ENCODE measurements around the gene TIMMDC1. TPM values are rescaled to one million over a fixed set of nuclear protein-coding genes. Genes with fewer than 3 reads are reported as not detected.

The TIMMDC1 gene
- total RNA-seq, 1 experiment from 2014 or later, result 109 TPM

DNA sequence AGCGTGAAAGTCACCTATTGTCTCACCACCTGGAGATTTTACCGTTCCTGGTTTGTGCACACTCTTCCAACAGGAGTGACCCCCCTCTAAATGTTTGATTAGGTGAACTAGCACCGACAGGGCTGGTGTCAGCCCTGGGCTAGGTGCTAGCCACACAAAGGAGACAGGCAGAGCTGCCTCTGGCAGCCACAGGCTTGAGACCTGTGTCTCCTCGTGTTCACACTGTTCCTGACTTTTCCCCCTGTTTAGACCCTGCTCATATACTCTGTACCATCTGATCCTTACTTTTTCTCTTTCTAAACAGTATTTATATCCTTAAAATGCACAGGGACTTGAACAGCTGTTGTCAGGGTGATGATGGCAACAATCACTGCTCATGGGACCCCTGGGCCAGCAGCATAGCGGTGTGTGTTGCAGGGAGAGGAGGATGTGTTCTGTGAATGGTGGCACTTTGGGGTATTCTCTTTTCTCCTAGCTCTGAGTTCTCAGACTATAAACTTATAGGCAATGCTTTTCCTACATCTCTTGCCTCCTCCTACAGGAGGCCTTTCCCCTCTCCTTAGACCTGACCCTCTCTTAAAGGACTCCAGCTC lies 55.6 kb downstream of the TIMMDC1 start:
- Mint-ChIP-seq H3K27me3 (ENCODE audit: low read depth) (peaks cover 4% of the 10 kb centered on the region), H3K9me3 (no peaks in the 10 kb centered on the region), H3K4me1 (peaks cover 3 to 5% of the 10 kb centered on the region in 2 experiments; a peak in 2 of 4 replicates), H3K27ac (peak overlapping the region in 1 of 3 experiments; percentile 90; a peak in 3 of 7 replicates), H3K4me3 (no peak overlapping the region), H3K36me3 (ENCODE audit: insufficient read depth in 1 of 3, low read depth in 3 of 3) (no peaks in the 10 kb centered on the region)
- no CpG with 5 or more reads among the region's 5 CpGs for WGBS (ENCODE audit: extremely low coverage, insufficient read length, low lambda C conversion rate)
- H2AFZ ChIP-seq (ENCODE audit: low read length), result no peak overlapping the region
- H3K4me1 ChIP-seq (ENCODE audit: insufficient read depth, low read length), result no peaks in the 10 kb centered on the region
- H3K18ac ChIP-seq (ENCODE audit: insufficient read length, low read depth, low read length), result no peak overlapping the region
- no peak overlapping the region for H2BK120ac ChIP-seq (ENCODE audit: low read depth, low read length, poor library complexity, severe bottlenecking)
- TF ChIP-seq, protein P1, sequence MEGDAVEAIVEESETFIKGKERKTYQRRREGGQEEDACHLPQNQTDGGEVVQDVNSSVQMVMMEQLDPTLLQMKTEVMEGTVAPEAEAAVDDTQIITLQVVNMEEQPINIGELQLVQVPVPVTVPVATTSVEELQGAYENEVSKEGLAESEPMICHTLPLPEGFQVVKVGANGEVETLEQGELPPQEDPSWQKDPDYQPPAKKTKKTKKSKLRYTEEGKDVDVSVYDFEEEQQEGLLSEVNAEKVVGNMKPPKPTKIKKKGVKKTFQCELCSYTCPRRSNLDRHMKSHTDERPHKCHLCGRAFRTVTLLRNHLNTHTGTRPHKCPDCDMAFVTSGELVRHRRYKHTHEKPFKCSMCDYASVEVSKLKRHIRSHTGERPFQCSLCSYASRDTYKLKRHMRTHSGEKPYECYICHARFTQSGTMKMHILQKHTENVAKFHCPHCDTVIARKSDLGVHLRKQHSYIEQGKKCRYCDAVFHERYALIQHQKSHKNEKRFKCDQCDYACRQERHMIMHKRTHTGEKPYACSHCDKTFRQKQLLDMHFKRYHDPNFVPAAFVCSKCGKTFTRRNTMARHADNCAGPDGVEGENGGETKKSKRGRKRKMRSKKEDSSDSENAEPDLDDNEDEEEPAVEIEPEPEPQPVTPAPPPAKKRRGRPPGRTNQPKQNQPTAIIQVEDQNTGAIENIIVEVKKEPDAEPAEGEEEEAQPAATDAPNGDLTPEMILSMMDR (conservative IDR thresholded peaks at IDR 0.05), result no peak
- H3K56ac ChIP-seq (ENCODE audit: insufficient read length, low read depth, low read length), result no peak overlapping the region
- no peak overlapping the region for H3K27ac ChIP-seq (ENCODE audit: insufficient read length, low read depth, low read length)
- no peak overlapping the region for H2BK20ac ChIP-seq (ENCODE audit: low read depth, low read length, poor library complexity, severe bottlenecking)
- H3K79me1 ChIP-seq (ENCODE audit: insufficient read depth, low read depth, low read length, poor library complexity, severe bottlenecking), result no peaks in the 10 kb centered on the region
- H3K79me2 ChIP-seq (ENCODE audit: insufficient read depth, low read length), result no peaks in the 10 kb centered on the region
- H2AK5ac ChIP-seq (ENCODE audit: insufficient read length, low read length), result no peak overlapping the region
- no peak overlapping the region for H3K9ac ChIP-seq (ENCODE audit: extremely low read depth, insufficient read length, low read length)
- no peak overlapping the region for H4K91ac ChIP-seq (ENCODE audit: insufficient read length, low read depth, low read length)
- H2BK12ac ChIP-seq (ENCODE audit: insufficient read length, low read depth, low read length), result no peak overlapping the region
- no peak overlapping the region for H4K8ac ChIP-seq (replicated peaks; ENCODE audit: insufficient read length, low read depth, low read length)
- H3K9me3 ChIP-seq (ENCODE audit: control insufficient read depth, low read depth, low read length), result no peaks in the 10 kb centered on the region
- H3K23ac ChIP-seq (ENCODE audit: insufficient read length, low read depth, low read length), result no peak overlapping the region
- H3K4ac ChIP-seq (ENCODE audit: low read depth, low read length), result no peak overlapping the region
- no peak overlapping the region for H3K14ac ChIP-seq (ENCODE audit: insufficient read depth, low read length)
- H3K27me3 ChIP-seq (ENCODE audit: insufficient read depth, low read length), result no peaks in the 10 kb centered on the region
- no peak overlapping the region for H3K4me2 ChIP-seq (ENCODE audit: insufficient read depth, insufficient read length, low read length)
- H2BK5ac ChIP-seq (ENCODE audit: insufficient read length, low read length), result no peak overlapping the region
- no peaks in the 10 kb centered on the region for H4K20me1 ChIP-seq (ENCODE audit: control insufficient read depth, insufficient read depth, insufficient read length)
- H3T11ph ChIP-seq (ENCODE audit: low read length), result no peak overlapping the region
- DNase-seq, result no peak
- no peaks in the 10 kb centered on the region for H3K23me2 ChIP-seq (ENCODE audit: insufficient read length, low read depth, low read length, poor library complexity, severe bottlenecking)
- H4K5ac ChIP-seq (ENCODE audit: insufficient read length, low read depth, low read length), result no peak overlapping the region
- H2BK15ac ChIP-seq (ENCODE audit: low read depth, low read length), result no peak overlapping the region
